ENCODE results near the gene MVD.

MVD gene

GRCh38 chr16:88649195-88649923 lies 13.5 kb downstream of the MVD start:
- Mint-ChIP-seq H3K4me3 (peak overlapping the region; percentile 88), H3K4me1 (ENCODE audit: low read depth) (peaks cover 20% of the 10 kb centered on the region), H3K9me3 (no peaks in the 10 kb centered on the region), H3K36me3 (ENCODE audit: low read depth) (peaks cover 12% of the 10 kb centered on the region), H3K27me3 (no peaks in the 10 kb centered on the region), H3K27ac (peak overlapping the region; percentile 38)

- H3K4me3 Mint-ChIP-seq: no peak overlapping the region
- H3K9me3 Mint-ChIP-seq: no peaks in the 10 kb centered on the region
- H3K27me3 Mint-ChIP-seq: no peaks in the 10 kb centered on the region
- peaks cover 20% of the 10 kb centered on the region for H3K36me3 Mint-ChIP-seq (ENCODE audit: low read depth)
- no peak overlapping the region for H3K27ac Mint-ChIP-seq
- peaks cover 20% of the 10 kb centered on the region for H3K4me1 Mint-ChIP-seq (ENCODE audit: low read depth)
Observed at GRCh38 chr16:88647178-88648070, 15.5 kb downstream of the MVD start.

GRCh38 chr16:88646345-88647034 lies 16.4 kb downstream of the MVD start:
- no peaks in the 10 kb centered on the region for H3K27me3 Mint-ChIP-seq
- peaks cover 20% of the 10 kb centered on the region for H3K36me3 Mint-ChIP-seq (ENCODE audit: low read depth)
- peaks cover 18% of the 10 kb centered on the region for H3K4me1 Mint-ChIP-seq (ENCODE audit: low read depth)

GRCh38 chr16:88645941-88646340 lies 16.9 kb downstream of the MVD start:
- peak overlapping the region; percentile 36 for H3K27ac Mint-ChIP-seq
- peaks cover 20% of the 10 kb centered on the region for H3K36me3 Mint-ChIP-seq (ENCODE audit: low read depth)
- no peak overlapping the region for H3K4me3 Mint-ChIP-seq
- H3K4me1 Mint-ChIP-seq (ENCODE audit: low read depth): peaks cover 12% of the 10 kb centered on the region
- H3K9me3 Mint-ChIP-seq: no peaks in the 10 kb centered on the region
- H3K27me3 Mint-ChIP-seq: no peaks in the 10 kb centered on the region

More at GRCh38 chr16:88646345-88647034, 16.4 kb downstream of the MVD start:
- Mint-ChIP-seq H3K4me3 (no peak overlapping the region), H3K9me3 (no peaks in the 10 kb centered on the region), H3K27ac (no peak overlapping the region)

GRCh38 chr16:88645455-88645854 lies 17.4 kb downstream of the MVD start:
- Mint-ChIP-seq H3K9me3 (no peaks in the 10 kb centered on the region), H3K27ac (peak overlapping the region; percentile 36), H3K4me1 (ENCODE audit: low read depth) (peaks cover 15% of the 10 kb centered on the region), H3K4me3 (no peak overlapping the region), H3K27me3 (peaks cover 2% of the 10 kb centered on the region), H3K36me3 (ENCODE audit: low read depth) (peaks cover 20% of the 10 kb centered on the region)

GRCh38 chr16:88643644-88643932 lies 19.3 kb downstream of the MVD start:
- H3K4me1 Mint-ChIP-seq (ENCODE audit: low read depth): peaks cover 11% of the 10 kb centered on the region
- H3K27me3 Mint-ChIP-seq: peaks cover 8% of the 10 kb centered on the region
- no peak overlapping the region for H3K27ac Mint-ChIP-seq
- peaks cover 14% of the 10 kb centered on the region for H3K36me3 Mint-ChIP-seq (ENCODE audit: low read depth)
- no peak overlapping the region for H3K4me3 Mint-ChIP-seq
- H3K9me3 Mint-ChIP-seq: no peaks in the 10 kb centered on the region

- no peaks in the 10 kb centered on the region for H3K9me3 Mint-ChIP-seq
- peaks cover 14% of the 10 kb centered on the region for H3K36me3 Mint-ChIP-seq (ENCODE audit: low read depth)
- H3K4me1 Mint-ChIP-seq (ENCODE audit: low read depth): peaks cover 13% of the 10 kb centered on the region
- H3K27ac Mint-ChIP-seq: no peak overlapping the region
- peaks cover 8% of the 10 kb centered on the region for H3K27me3 Mint-ChIP-seq
- H3K4me3 Mint-ChIP-seq: no peak overlapping the region
Observed at GRCh38 chr16:88642881-88643643, 19.8 kb downstream of the MVD start.

- no peak overlapping the region for H3K4me3 Mint-ChIP-seq
Observed at GRCh38 chr16:88640498-88641247, 22.2 kb downstream of the MVD start.

GRCh38 chr16:88640039-88640495 lies 22.8 kb downstream of the MVD start:
- Mint-ChIP-seq H3K9me3 (no peaks in the 10 kb centered on the region), H3K27ac (no peak overlapping the region), H3K36me3 (ENCODE audit: low read depth) (peaks cover 11% of the 10 kb centered on the region), H3K27me3 (peaks cover 8% of the 10 kb centered on the region), H3K4me3 (no peak overlapping the region), H3K4me1 (ENCODE audit: low read depth) (peaks cover 34% of the 10 kb centered on the region)

More at GRCh38 chr16:88640498-88641247, 22.2 kb downstream of the MVD start:
- Mint-ChIP-seq H3K9me3 (no peaks in the 10 kb centered on the region), H3K27me3 (peaks cover 8% of the 10 kb centered on the region), H3K36me3 (ENCODE audit: low read depth) (peaks cover 14% of the 10 kb centered on the region), H3K27ac (no peak overlapping the region), H3K4me1 (ENCODE audit: low read depth) (peaks cover 30% of the 10 kb centered on the region)

- Mint-ChIP-seq H3K27ac (no peak overlapping the region), H3K4me3 (no peak overlapping the region), H3K9me3 (no peaks in the 10 kb centered on the region), H3K27me3 (peaks cover 8% of the 10 kb centered on the region), H3K4me1 (ENCODE audit: low read depth) (peaks cover 40% of the 10 kb centered on the region), H3K36me3 (ENCODE audit: low read depth) (peaks cover 9% of the 10 kb centered on the region)
Observed at GRCh38 chr16:88639231-88640038, 23.5 kb downstream of the MVD start.

- no peak within 1 kb of the TSS for H3K4me3 Mint-ChIP-seq
- peak within 1 kb of the TSS; percentile 38 for H3K27ac Mint-ChIP-seq
- H3K9me3 Mint-ChIP-seq: no peaks in the 10 kb centered on the region
- peaks cover 8% of the 10 kb centered on the region for H3K27me3 Mint-ChIP-seq
- peaks cover 48% of the 10 kb centered on the region for H3K4me1 Mint-ChIP-seq (ENCODE audit: low read depth)
- H3K36me3 Mint-ChIP-seq (ENCODE audit: low read depth): peaks cover 3% of the 10 kb centered on the region
Observed at GRCh38 chr16:88638323-88639230, 24.3 kb downstream of the MVD start, which contains the start of gene IL17C. Gene IL17C, plus strand, starts transcription at chr16:88638572. Its CDS starts 70 bp downstream, at chr16:88638642.

GRCh38 chr16:88636488-88637265 lies 26.2 kb downstream of the MVD start:
- H3K27ac Mint-ChIP-seq: no peak overlapping the region
- no peak overlapping the region for H3K4me3 Mint-ChIP-seq
- no peaks in the 10 kb centered on the region for H3K9me3 Mint-ChIP-seq
- peaks cover 8% of the 10 kb centered on the region for H3K27me3 Mint-ChIP-seq
- peaks cover 55% of the 10 kb centered on the region for H3K4me1 Mint-ChIP-seq (ENCODE audit: low read depth)
- peaks cover 6% of the 10 kb centered on the region for H3K36me3 Mint-ChIP-seq (ENCODE audit: low read depth)
